Cardiac septum (tissue), 1 donor: Measurements from ENCODE around the gene PRM1. TPM values are rescaled to one million over a fixed set of nuclear protein-coding genes. Genes with fewer than 3 reads are reported as not detected.

ENCODE experiments used
- DNase-seq: peaks from one replicate; pipeline ENCODE4 v3.0.0-alpha.2; 2020; ENCODE audit warnings: low spot score
- intact Hi-C: fragments of 100-400 bp; cut with DNase I; formaldehyde crosslinking; loops from one replicate; pipeline ENCODE4 v1.14.0; 2022
- total RNA-seq: library from RNA; stranded (reverse); fragmentation: NEBNext Ultra II Directional; extraction: Animal tissue kit (Norgen Biotek cat#: 25700); gene quantifications from one replicate; pipeline ENCODE4 v1.2.1, GENCODE V29; 2021
- donor health status: DM: no; HTN: no; CAD: no.

PRM1 gene
- total RNA-seq, 1 donor from 2014 or later = not detected

GRCh38 chr16:11276896-11277593, 4.1 kb downstream of the PRM1 start:
- intact Hi-C loops = no loop called here
- DNase-seq = no peak

GRCh38 chr16:11276143-11276895, 4.8 kb downstream of the PRM1 start, which contains the start of gene PRM2:
Gene PRM2, minus strand, starts transcription at chr16:11276480. Its CDS starts 110 bp downstream, at chr16:11276370.
- intact Hi-C loops = no loop called here
- no peak for DNase-seq

- intact Hi-C loops = no loop called here
- no peak for DNase-seq
Observed at GRCh38 chr16:11274964-11275363, 6.2 kb downstream of the PRM1 start.

GRCh38 chr16:11273721-11274324, 7.3 kb downstream of the PRM1 start:
- DNase-seq = no peak
- intact Hi-C loops = no loop called here

- intact Hi-C loops = no loop called here
- DNase-seq = no peak
Observed at GRCh38 chr16:11272921-11273720, 8.0 kb downstream of the PRM1 start, which contains the start of gene PRM3. Gene PRM3, minus strand, starts transcription at chr16:11273629. Its CDS starts 34 bp downstream, at chr16:11273595.

- DNase-seq = no peak
- intact Hi-C loops = no loop called here
Observed at GRCh38 chr16:11272484-11272883, 8.6 kb downstream of the PRM1 start.

GRCh38 chr16:11271610-11272009, 9.5 kb downstream of the PRM1 start:
- intact Hi-C loops = no loop called here
- DNase-seq = no peak

GRCh38 chr16:11270602-11271162, 10.4 kb downstream of the PRM1 start:
- intact Hi-C loops = no loop called here
- no peak for DNase-seq

GRCh38 chr16:11268921-11269375, 12.2 kb downstream of the PRM1 start, which contains the start of gene TNP2:
Gene TNP2, minus strand, starts transcription at chr16:11269325. Its CDS starts 63 bp downstream, at chr16:11269262.
- intact Hi-C loops = no loop called here
- no peak for DNase-seq

- no peak for DNase-seq
- intact Hi-C loops = no loop called here
Observed at GRCh38 chr16:11265124-11265523, 16.0 kb downstream of the PRM1 start.

- no peak for DNase-seq
- intact Hi-C loops = no loop called here
Observed at GRCh38 chr16:11264155-11264832, 16.8 kb downstream of the PRM1 start.

- intact Hi-C loops = no loop called here
Observed at GRCh38 chr16:11263737-11264136, 17.4 kb downstream of the PRM1 start.

GRCh38 chr16:11262915-11263314, 18.2 kb downstream of the PRM1 start:
- intact Hi-C loops = no loop called here

More at GRCh38 chr16:11263737-11264136, 17.4 kb downstream of the PRM1 start:
- DNase-seq = no peak

GRCh38 chr16:11260596-11260966, 20.5 kb downstream of the PRM1 start:
- intact Hi-C loops = no loop called here

More at GRCh38 chr16:11262915-11263314, 18.2 kb downstream of the PRM1 start:
- no peak for DNase-seq

GRCh38 chr16:11259655-11260595, 21.2 kb downstream of the PRM1 start:
- intact Hi-C loops = loop anchor here (5.0 to 10.0 kb wide), 4 partner anchors 37 to 228 kb away; partner anchors contain the start of gene RMI2
- no peak for DNase-seq

More at GRCh38 chr16:11260596-11260966, 20.5 kb downstream of the PRM1 start:
- no peak for DNase-seq

GRCh38 chr16:11258553-11259492, 22.3 kb downstream of the PRM1 start:
- intact Hi-C loops = loop anchor here (5.0 to 10.0 kb wide), 4 partner anchors 38 to 227 kb away; partner anchors contain the start of gene RMI2
- DNase-seq = peak; percentile 79
